Caco-2 (cell line): ENCODE data around the gene MOB3B. TPM values are rescaled to one million over a fixed set of nuclear protein-coding genes. Genes with fewer than 3 reads are reported as not detected.

ENCODE experiments used
- BruUV-seq: library from RNA; stranded (reverse); fragments of 400-500 nt; replicated peaks from 2 replicates; lab custom pipeline; 2021; lab: Mats Ljungman, UMichigan
- CTCF ChIA-PET: fragments of 300-600 bp; sonication (Branson Sonifier 250); formaldehyde crosslinking; loops from one replicate; lab custom pipeline; 2022; ENCODE audit warnings: antibody characterized with exemption; lab: Charles Lee
- POLR2A ChIA-PET: fragments of 300-600 bp; sonication (Branson Sonifier 250); formaldehyde crosslinking; loops from one replicate; lab custom pipeline; 2022; ENCODE audit warnings: antibody characterized with exemption; lab: Charles Lee
- DNase-seq, 2 experiments: peaks; one replicate each; pipeline versions ENCODE4 v3.0.0 to v3.0.0-alpha.2; 2020 to 2022
- H3K27me3 ChIP-seq: replicated peaks from 2 replicates; pipeline ENCODE4 v1.6.0; 2011; ENCODE audit warnings: low read length; ENCODE audit not compliant: control insufficient read depth, insufficient read depth
- H3K36me3 ChIP-seq: 2 replicates; pipeline ENCODE4 v1.5.1; 2011; ENCODE audit warnings: low read length; ENCODE audit not compliant: control insufficient read depth, insufficient read depth
- H3K4me1 ChIP-seq: fragments of 250-450 bp; sonication (Bioruptor Pico); 2 replicates; pipeline ENCODE4 v1.5.1; 2020; ENCODE audit warnings: mild to moderate bottlenecking
- H3K4me3 ChIP-seq: 2 replicates; pipeline ENCODE4 v1.5.1; 2011; ENCODE audit warnings: low read depth, mild to moderate bottlenecking, control low read depth, low read length
- H3K9me3 ChIP-seq: fragments of 250-450 bp; sonication (Bioruptor Pico); 2 replicates; pipeline ENCODE4 v1.5.1; 2020; ENCODE audit warnings: mild to moderate bottlenecking, moderate library complexity
- H3K27ac Mint-ChIP-seq: one replicate; pipeline ENCODE4 v1.8.0; 2022; ENCODE audit warnings: mixed read lengths; ENCODE audit not compliant: unreplicated experiment
- H3K27me3 Mint-ChIP-seq: one replicate; pipeline ENCODE4 v1.8.0; 2022; ENCODE audit warnings: mixed read lengths; ENCODE audit not compliant: insufficient read depth, unreplicated experiment
- H3K36me3 Mint-ChIP-seq: one replicate; pipeline ENCODE4 v1.8.0; 2022; ENCODE audit warnings: mild to moderate bottlenecking, mixed read lengths; ENCODE audit not compliant: insufficient read depth, unreplicated experiment
- H3K4me1 Mint-ChIP-seq: one replicate; pipeline ENCODE4 v1.8.0; 2022; ENCODE audit warnings: low read depth, mixed read lengths; ENCODE audit not compliant: unreplicated experiment
- H3K4me3 Mint-ChIP-seq: one replicate; pipeline ENCODE4 v1.8.0; 2022; ENCODE audit warnings: mild to moderate bottlenecking, moderate library complexity, mixed read lengths; ENCODE audit not compliant: unreplicated experiment
- H3K9me3 Mint-ChIP-seq: one replicate; pipeline ENCODE4 v1.8.0; 2022; ENCODE audit warnings: mixed read lengths; ENCODE audit not compliant: unreplicated experiment
- CTCF ChIP-seq, 2 experiments: fragments of 200-600 bp in 1 of 2; IDR thresholded peaks; 1 replicate in 1 of 2; 2 replicates in 1 of 2; pipeline versions ENCODE4 v1.5.1 to v1.8.0; 2011 to 2022; ENCODE audit warnings: antibody characterized with exemption in 1 of 2, control low read depth in 1 of 2, inconsistent platforms in 1 of 2, low read depth in 1 of 2, low read length in 1 of 2, mild to moderate bottlenecking in 1 of 2, moderate library complexity in 1 of 2; ENCODE audit not compliant: insufficient read depth in 1 of 2, severe bottlenecking in 1 of 2, unreplicated experiment in 1 of 2
- intact Hi-C: fragments of 100-400 bp; cut with micrococcal nuclease; formaldehyde crosslinking; loops from one replicate; pipeline ENCODE4 v1.10.0; 2022; ENCODE audit not compliant: unreplicated experiment
- total RNA-seq: library from RNA; stranded (reverse); gene quantifications from 2 replicates; pipeline ENCODE4 v1.2.3, GENCODE V29; 2022

MOB3B gene
- total RNA-seq, 1 experiment from 2014 or later, result 5.3 TPM

- peaks cover 14% of the 10 kb centered on the region; the same call in 1 of the 2 replicates for H3K4me1 ChIP-seq
- Mint-ChIP-seq H3K4me1 (peaks cover 8% of the 10 kb centered on the region), H3K4me3 (no peak overlapping the region), H3K27ac (no peak overlapping the region), H3K27me3 (no peaks in the 10 kb centered on the region), H3K36me3 (no peaks in the 10 kb centered on the region), H3K9me3 (no peaks in the 10 kb centered on the region)
- no peaks in the 10 kb centered on the region for H3K9me3 ChIP-seq
- ChIA-PET POLR2A (no interaction called here), CTCF (no interaction called here)
- no peak for TF ChIP-seq CTCF (IDR thresholded peaks at IDR 0.05; ENCODE audit: insufficient read depth in 1 of 2, low read depth in 1 of 2, low read length in 1 of 2, severe bottlenecking in 1 of 2, unreplicated experiment in 1 of 2)
- H3K27me3 ChIP-seq, result no peaks in the 10 kb centered on the region
- DNase-seq, result no peak
- no peaks in the 10 kb centered on the region for H3K36me3 ChIP-seq
- no TSS peak for BruUV-seq
- intact Hi-C loops, result no loop called here
- no peak overlapping the region for H3K4me3 ChIP-seq
Measured at GRCh38 chr9:27355166-27355565, 174.4 kb downstream of the MOB3B start.

- ChIA-PET POLR2A (no interaction called here), CTCF (no interaction called here)
- Mint-ChIP-seq H3K27ac (no peak overlapping the region), H3K36me3 (no peaks in the 10 kb centered on the region), H3K4me3 (no peak overlapping the region), H3K9me3 (no peaks in the 10 kb centered on the region), H3K27me3 (no peaks in the 10 kb centered on the region), H3K4me1 (peaks cover 8% of the 10 kb centered on the region)
- H3K27me3 ChIP-seq, result no peaks in the 10 kb centered on the region
- no peak for DNase-seq
- H3K36me3 ChIP-seq, result no peaks in the 10 kb centered on the region
- intact Hi-C loops, result no loop called here
- peaks cover 7% of the 10 kb centered on the region; the same call in 1 of the 2 replicates for H3K4me1 ChIP-seq
- no TSS peak for BruUV-seq
- TF ChIP-seq CTCF (IDR thresholded peaks at IDR 0.05; ENCODE audit: insufficient read depth in 1 of 2, low read depth in 1 of 2, low read length in 1 of 2, severe bottlenecking in 1 of 2, unreplicated experiment in 1 of 2), result no peak
- no peak overlapping the region for H3K4me3 ChIP-seq
- no peaks in the 10 kb centered on the region for H3K9me3 ChIP-seq
Measured at GRCh38 chr9:27353474-27354229, 176.0 kb downstream of the MOB3B start.

GRCh38 chr9:27353166-27353473 is 176.5 kb downstream of the MOB3B start:
- H3K9me3 ChIP-seq, result no peaks in the 10 kb centered on the region
- Mint-ChIP-seq H3K27ac (no peak overlapping the region), H3K4me3 (no peak overlapping the region), H3K36me3 (no peaks in the 10 kb centered on the region), H3K27me3 (no peaks in the 10 kb centered on the region), H3K9me3 (no peaks in the 10 kb centered on the region), H3K4me1 (peaks cover 8% of the 10 kb centered on the region)
- POLR2A ChIA-PET, result no interaction called here
- H3K4me1 ChIP-seq, result peaks cover 7% of the 10 kb centered on the region; the same call in 1 of the 2 replicates
- H3K27me3 ChIP-seq, result no peaks in the 10 kb centered on the region
- TF ChIP-seq CTCF (IDR thresholded peaks at IDR 0.05; ENCODE audit: insufficient read depth in 1 of 2, low read depth in 1 of 2, low read length in 1 of 2, severe bottlenecking in 1 of 2, unreplicated experiment in 1 of 2), result no peak
- DNase-seq, result no peak
- CTCF ChIA-PET, result no interaction called here
- BruUV-seq, result no TSS peak
- no peaks in the 10 kb centered on the region for H3K36me3 ChIP-seq
- intact Hi-C loops, result no loop called here
- no peak overlapping the region for H3K4me3 ChIP-seq
